MM.1S (cell line): ENCODE data around the gene XCL2.
"Not testable (repeated sequence)": the region's sequence is repeated elsewhere in the genome, so short reads cannot be mapped to it uniquely, and the experiment has no call there.

Experiments used
- DNase-seq: peaks from one replicate; pipeline ENCODE4 v3.0.0-alpha.2; 2015
- H2AFZ ChIP-seq: fragments of 300-600 bp; sonication (generic); 2 replicates; pipeline ENCODE4 v1.6.0; 2016; ENCODE audit warnings: antibody characterized with exemption, low read length
- H3F3A ChIP-seq: fragments of 300-600 bp; sonication (generic); 2 replicates; pipeline ENCODE4 v1.6.1; 2016; ENCODE audit warnings: mild to moderate bottlenecking, antibody characterized with exemption, low read length, moderate library complexity, mixed read lengths; ENCODE audit not compliant: insufficient read depth
- H3K27ac ChIP-seq: fragments of 300-600 bp; sonication (generic); 2 replicates; pipeline ENCODE4 v1.5.1; 2016; ENCODE audit warnings: mild to moderate bottlenecking, low read length
- H3K27me3 ChIP-seq: fragments of 300-600 bp; sonication (generic); replicated peaks from 2 replicates; pipeline ENCODE4 v1.6.0; 2016; ENCODE audit warnings: low read length; ENCODE audit not compliant: insufficient read depth
- H3K36me3 ChIP-seq: fragments of 300-600 bp; sonication (generic); replicated peaks from 2 replicates; pipeline ENCODE4 v1.6.1; 2016; ENCODE audit warnings: mild to moderate bottlenecking, low read length, mixed read lengths; ENCODE audit not compliant: insufficient read depth
- H3K4me1 ChIP-seq: fragments of 300-600 bp; sonication (generic); 2 replicates; pipeline ENCODE4 v1.6.1; 2016; ENCODE audit warnings: low read length, mixed read lengths
- H3K4me2 ChIP-seq: fragments of 300-600 bp; sonication (generic); 2 replicates; pipeline ENCODE4 v1.6.0; 2016; ENCODE audit warnings: low read depth, low read length
- H3K4me3 ChIP-seq: fragments of 300-600 bp; sonication (generic); 2 replicates; pipeline ENCODE4 v1.5.1; 2016; ENCODE audit warnings: low read length, mixed read lengths
- H3K79me2 ChIP-seq: fragments of 300-600 bp; sonication (generic); 2 replicates; pipeline ENCODE4 v1.6.1; 2016; ENCODE audit warnings: mixed run types, low read length, mixed read lengths
- H3K9ac ChIP-seq: fragments of 300-600 bp; sonication (generic); 2 replicates; pipeline ENCODE4 v1.6.1; 2016; ENCODE audit warnings: low read length, mixed read lengths
- H3K9me2 ChIP-seq: fragments of 300-600 bp; sonication (generic); replicated peaks from 2 replicates; pipeline ENCODE4 v1.6.1; 2016; ENCODE audit warnings: mild to moderate bottlenecking, low read length, mixed read lengths; ENCODE audit not compliant: insufficient read depth
- H3K9me3 ChIP-seq: fragments of 300-600 bp; sonication (generic); replicated peaks from 2 replicates; pipeline ENCODE4 v1.6.1; 2016; ENCODE audit warnings: mild to moderate bottlenecking, low read length, mixed read lengths; ENCODE audit not compliant: insufficient read depth
- H4K20me1 ChIP-seq: fragments of 300-600 bp; sonication (generic); 2 replicates; pipeline ENCODE4 v1.6.1; 2016; ENCODE audit warnings: mild to moderate bottlenecking, low read length, moderate library complexity, mixed read lengths; ENCODE audit not compliant: insufficient read depth
- CTCF ChIP-seq: fragments of 300-600 bp; sonication (generic); IDR thresholded peaks from 2 replicates; pipeline ENCODE4 v1.5.1; 2016; ENCODE audit warnings: antibody characterized with exemption, low read length, mixed read lengths
- EZH2 ChIP-seq: fragments of 300-600 bp; sonication (generic); optimal IDR thresholded peaks from 2 replicates; pipeline ENCODE3; 2017; ENCODE audit warnings: low read depth, mild to moderate bottlenecking, antibody characterized with exemption, low read length, mixed read lengths
- EZH2phosphoT487 ChIP-seq: fragments of 300-600 bp; sonication (generic); IDR thresholded peaks from 2 replicates; pipeline ENCODE4 v1.6.1; 2018; ENCODE audit warnings: antibody characterized with exemption, low read length

The XCL2 gene

GRCh38 chr1:168574234-168574633 lies 30.4 kb upstream of the XCL2 start:
- H3K9ac ChIP-seq, H3K4me2 ChIP-seq, H3K27me3 ChIP-seq, H4K20me1 ChIP-seq, H3K27ac ChIP-seq, H3K4me1 ChIP-seq, H3K9me3 ChIP-seq, DNase-seq, H3K4me3 ChIP-seq, H3K36me3 ChIP-seq, H3K9me2 ChIP-seq, H2AFZ ChIP-seq, H3K79me2 ChIP-seq, H3F3A ChIP-seq: not testable (repeated sequence)

- no peaks in the 10 kb centered on the region for H3K9me3 ChIP-seq
These were observed 28.8 kb upstream of the XCL2 start for GRCh38 chr1:168572633-168573032.

GRCh38 chr1:168570652-168571051 lies 26.9 kb upstream of the XCL2 start:
- DNase-seq: no peak
- Histone ChIP-seq H2AFZ (no peak overlapping the region), H3K27ac (no peak overlapping the region), H3K9me3 (no peaks in the 10 kb centered on the region), H3F3A (no peaks in the 10 kb centered on the region), H3K9me2 (no peaks in the 10 kb centered on the region), H3K4me1 (no peaks in the 10 kb centered on the region), H3K79me2 (no peaks in the 10 kb centered on the region), H3K36me3 (no peaks in the 10 kb centered on the region), H3K4me2 (no peak overlapping the region), H3K9ac (no peak overlapping the region), H3K27me3 (no peaks in the 10 kb centered on the region), H4K20me1 (no peaks in the 10 kb centered on the region), H3K4me3 (no peak overlapping the region)
- TF ChIP-seq EZH2 (no peak), EZH2phosphoT487 (no peak), CTCF (no peak)

More at GRCh38 chr1:168572633-168573032, 28.8 kb upstream of the XCL2 start:
- H3F3A ChIP-seq: no peaks in the 10 kb centered on the region
- DNase-seq: no peak
- H3K9me2 ChIP-seq: no peaks in the 10 kb centered on the region
- no peak overlapping the region for H3K4me3 ChIP-seq
- H3K4me1 ChIP-seq: no peaks in the 10 kb centered on the region
- H3K27ac ChIP-seq: no peak overlapping the region
- H3K4me2 ChIP-seq: no peak overlapping the region
- H3K36me3 ChIP-seq: no peaks in the 10 kb centered on the region
- no peak for TF ChIP-seq CTCF
- TF ChIP-seq EZH2phosphoT487: no peak
- TF ChIP-seq EZH2: no peak
- no peak overlapping the region for H3K9ac ChIP-seq
- H2AFZ ChIP-seq: no peak overlapping the region
- no peaks in the 10 kb centered on the region for H3K27me3 ChIP-seq
- H4K20me1 ChIP-seq: no peaks in the 10 kb centered on the region
- H3K79me2 ChIP-seq: no peaks in the 10 kb centered on the region

- Histone ChIP-seq H3K4me1 (no peaks in the 10 kb centered on the region), H3K9ac (no peak overlapping the region), H2AFZ (no peak overlapping the region), H3K27ac (no peak overlapping the region), H4K20me1 (no peaks in the 10 kb centered on the region), H3K27me3 (no peaks in the 10 kb centered on the region), H3F3A (no peaks in the 10 kb centered on the region), H3K4me2 (no peak overlapping the region), H3K9me3 (no peaks in the 10 kb centered on the region), H3K9me2 (no peaks in the 10 kb centered on the region), H3K4me3 (no peak overlapping the region), H3K36me3 (no peaks in the 10 kb centered on the region), H3K79me2 (no peaks in the 10 kb centered on the region)
- no peak for DNase-seq
- no peak for TF ChIP-seq CTCF
- TF ChIP-seq EZH2phosphoT487: no peak
- no peak for TF ChIP-seq EZH2
These were observed 24.5 kb upstream of the XCL2 start for GRCh38 chr1:168568346-168568745.
